GM12878 (cell line): ENCODE data around the gene SH2D3A. TPM values are rescaled to one million over a fixed set of nuclear protein-coding genes. Genes with fewer than 3 reads are reported as not detected.

Experiments used
- CBX5 ChIP-seq: sonication (generic); IDR thresholded peaks from 2 replicates; pipeline ENCODE4 v1.6.1; 2016; ENCODE audit warnings: low read depth, moderate library complexity, mild to moderate bottlenecking, inconsistent platforms
- FOXK2 ChIP-seq: fragments of 450-650 bp; IDR thresholded peaks from 2 replicates; pipeline ENCODE4 v1.6.1; 2017; ENCODE audit warnings: mild to moderate bottlenecking, moderate library complexity
- GATAD2B ChIP-seq: fragments of 450-650 bp; conservative IDR thresholded peaks from 2 replicates; pipeline ENCODE4 v1.6.1; 2017; ENCODE audit warnings: low read depth, mild to moderate bottlenecking, moderate library complexity
- HCFC1 ChIP-seq: fragments of 150-350 bp; IDR thresholded peaks from 2 replicates; pipeline ENCODE4 v1.6.1; 2014; ENCODE audit warnings: low read length
- IKZF1 ChIP-seq: fragments of 450-650 bp; conservative IDR thresholded peaks from 2 replicates; pipeline ENCODE4 v1.6.1; 2017; ENCODE audit warnings: antibody characterized with exemption, mild to moderate bottlenecking
- KAT2A ChIP-seq: conservative IDR thresholded peaks from 2 replicates; pipeline ENCODE4 v1.6.1; 2011; ENCODE audit warnings: low read depth, low read length; ENCODE audit not compliant: control insufficient read depth
- MYB ChIP-seq: fragments of 150-350 bp; IDR thresholded peaks from 2 replicates; pipeline ENCODE4 v1.6.1; 2014; ENCODE audit warnings: mild to moderate bottlenecking, low read depth, low read length, borderline replicate concordance
- PAX5 ChIP-seq: IDR thresholded peaks from 2 replicates; pipeline ENCODE4 v1.6.1; 2011; ENCODE audit warnings: low read depth, low read length, borderline replicate concordance
- RCOR1 ChIP-seq: conservative IDR thresholded peaks from 2 replicates; pipeline ENCODE4 v1.6.1; 2012; ENCODE audit warnings: low read depth, low read length, improper control_type of control experiment
- SMAD1 ChIP-seq: fragments of 450-650 bp; IDR thresholded peaks from 2 replicates; pipeline ENCODE4 v1.6.1; 2018; ENCODE audit warnings: mild to moderate bottlenecking, low read depth; ENCODE audit not compliant: partially characterized antibody
- SMAD5 ChIP-seq: IDR thresholded peaks from 2 replicates; pipeline ENCODE4 v1.6.1; 2016; ENCODE audit warnings: antibody characterized with exemption, low read depth
- SMARCA5 ChIP-seq: fragments of 450-650 bp; IDR thresholded peaks from 2 replicates; pipeline ENCODE4 v1.6.1; 2017; ENCODE audit warnings: mild to moderate bottlenecking
- YY1 ChIP-seq: IDR thresholded peaks from 2 replicates; pipeline ENCODE4 v1.6.1; 2011; ENCODE audit warnings: low read depth, mild to moderate bottlenecking, low read length
- polyA plus RNA-seq, 11 experiments: library from polyadenylated mRNA; depleted of rRNA in 4 of 11; unstranded in 6 of 11; stranded (reverse) in 5 of 11; fragments of >200 nt; fragmentation: Nextera tagmentation in 4 of 11; fragmentation: Illumina TruSeq in 1 of 11; extraction: Ambion mirVana in 4 of 11; extraction: Trizol in 1 of 11; gene quantifications; 1 replicate in 1 of 11; 2 replicates in 10 of 11; pipeline versions ENCODE4 v1.2.1 to v1.2.3, GENCODE V29; 2011 to 2016; ENCODE audit warnings: inconsistent platforms in 2 of 11, missing spikeins in 2 of 11, low read depth in 1 of 11
- total RNA-seq, 4 experiments: library from RNA; depleted of rRNA in 3 of 4; stranded (reverse); fragments of >200 nt in 3 of 4; fragmentation: Illumina TruSeq in 1 of 4; extraction: Trizol in 1 of 4; gene quantifications; 2 replicates each; pipeline versions ENCODE4 v1.2.1 to v1.2.3, GENCODE V29; 2013 to 2021
- TF ChIP-seq, protein P1 (sequence below): fragments of 450-650 bp; conservative IDR thresholded peaks from 2 replicates; pipeline ENCODE4 v1.6.1; 2017; ENCODE audit warnings: mild to moderate bottlenecking, moderate library complexity
- TF ChIP-seq, protein P2 (sequence below): fragments of 450-650 bp; IDR thresholded peaks from 2 replicates; pipeline ENCODE4 v1.6.1; 2016; ENCODE audit warnings: mild to moderate bottlenecking, moderate library complexity, borderline replicate concordance
- TF ChIP-seq, protein P3 (sequence below): IDR thresholded peaks from 2 replicates; pipeline ENCODE4 v1.6.1; 2012; ENCODE audit warnings: mild to moderate bottlenecking, low read depth, low read length
- TF ChIP-seq, protein P4 (sequence below): fragments of 450-650 bp; IDR thresholded peaks from 2 replicates; pipeline ENCODE4 v1.6.1; 2018; ENCODE audit warnings: borderline replicate concordance, mild to moderate bottlenecking; ENCODE audit not compliant: partially characterized antibody
- TF ChIP-seq, protein P5 (sequence below): fragments of 450-650 bp; IDR thresholded peaks from 2 replicates; pipeline ENCODE4 v1.6.1; 2016; ENCODE audit warnings: mild to moderate bottlenecking

Gene SH2D3A
- total and polyA plus RNA-seq, 10 of the 15 experiments (the other 5 are each of a cell fraction or from before 2014, with no cell fraction given), result 0.77 to 24.4 (median 9.5) TPM

DNA sequence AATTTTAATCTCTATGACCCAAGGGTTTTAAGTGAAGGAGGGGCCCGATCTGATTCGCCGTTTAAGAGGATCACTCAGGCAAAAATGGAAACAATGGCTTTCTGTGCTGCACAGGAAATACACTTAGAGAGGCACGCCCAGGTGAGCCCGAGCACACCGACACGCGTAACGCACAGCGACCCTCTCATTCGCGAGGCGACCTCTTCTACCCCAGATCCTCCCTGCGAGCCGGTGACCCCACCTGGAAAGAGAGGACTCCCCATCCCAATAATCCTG lies 216 bp downstream of the SH2D3A start (continued):
- TF ChIP-seq, protein P1, sequence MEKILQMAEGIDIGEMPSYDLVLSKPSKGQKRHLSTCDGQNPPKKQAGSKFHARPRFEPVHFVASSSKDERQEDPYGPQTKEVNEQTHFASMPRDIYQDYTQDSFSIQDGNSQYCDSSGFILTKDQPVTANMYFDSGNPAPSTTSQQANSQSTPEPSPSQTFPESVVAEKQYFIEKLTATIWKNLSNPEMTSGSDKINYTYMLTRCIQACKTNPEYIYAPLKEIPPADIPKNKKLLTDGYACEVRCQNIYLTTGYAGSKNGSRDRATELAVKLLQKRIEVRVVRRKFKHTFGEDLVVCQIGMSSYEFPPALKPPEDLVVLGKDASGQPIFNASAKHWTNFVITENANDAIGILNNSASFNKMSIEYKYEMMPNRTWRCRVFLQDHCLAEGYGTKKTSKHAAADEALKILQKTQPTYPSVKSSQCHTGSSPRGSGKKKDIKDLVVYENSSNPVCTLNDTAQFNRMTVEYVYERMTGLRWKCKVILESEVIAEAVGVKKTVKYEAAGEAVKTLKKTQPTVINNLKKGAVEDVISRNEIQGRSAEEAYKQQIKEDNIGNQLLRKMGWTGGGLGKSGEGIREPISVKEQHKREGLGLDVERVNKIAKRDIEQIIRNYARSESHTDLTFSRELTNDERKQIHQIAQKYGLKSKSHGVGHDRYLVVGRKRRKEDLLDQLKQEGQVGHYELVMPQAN, result peak; percentile 34
- TF ChIP-seq SMAD5 (no peak), MYB (no peak), FOXK2 (no peak), SMAD1 (no peak), GATAD2B (no peak), CBX5 (no peak), PAX5 (0 out of 2 replicates have a peak, but pooled peaks have one; percentile 14), RCOR1 (no peak), YY1 (0 out of 2 replicates have a peak, but pooled peaks have one; percentile 28), IKZF1 (peak; percentile 27), KAT2A (no peak), SMARCA5 (peak; percentile 58; the same call in 1 of the 2 replicates), HCFC1 (no peak)
- TF ChIP-seq, protein P2, sequence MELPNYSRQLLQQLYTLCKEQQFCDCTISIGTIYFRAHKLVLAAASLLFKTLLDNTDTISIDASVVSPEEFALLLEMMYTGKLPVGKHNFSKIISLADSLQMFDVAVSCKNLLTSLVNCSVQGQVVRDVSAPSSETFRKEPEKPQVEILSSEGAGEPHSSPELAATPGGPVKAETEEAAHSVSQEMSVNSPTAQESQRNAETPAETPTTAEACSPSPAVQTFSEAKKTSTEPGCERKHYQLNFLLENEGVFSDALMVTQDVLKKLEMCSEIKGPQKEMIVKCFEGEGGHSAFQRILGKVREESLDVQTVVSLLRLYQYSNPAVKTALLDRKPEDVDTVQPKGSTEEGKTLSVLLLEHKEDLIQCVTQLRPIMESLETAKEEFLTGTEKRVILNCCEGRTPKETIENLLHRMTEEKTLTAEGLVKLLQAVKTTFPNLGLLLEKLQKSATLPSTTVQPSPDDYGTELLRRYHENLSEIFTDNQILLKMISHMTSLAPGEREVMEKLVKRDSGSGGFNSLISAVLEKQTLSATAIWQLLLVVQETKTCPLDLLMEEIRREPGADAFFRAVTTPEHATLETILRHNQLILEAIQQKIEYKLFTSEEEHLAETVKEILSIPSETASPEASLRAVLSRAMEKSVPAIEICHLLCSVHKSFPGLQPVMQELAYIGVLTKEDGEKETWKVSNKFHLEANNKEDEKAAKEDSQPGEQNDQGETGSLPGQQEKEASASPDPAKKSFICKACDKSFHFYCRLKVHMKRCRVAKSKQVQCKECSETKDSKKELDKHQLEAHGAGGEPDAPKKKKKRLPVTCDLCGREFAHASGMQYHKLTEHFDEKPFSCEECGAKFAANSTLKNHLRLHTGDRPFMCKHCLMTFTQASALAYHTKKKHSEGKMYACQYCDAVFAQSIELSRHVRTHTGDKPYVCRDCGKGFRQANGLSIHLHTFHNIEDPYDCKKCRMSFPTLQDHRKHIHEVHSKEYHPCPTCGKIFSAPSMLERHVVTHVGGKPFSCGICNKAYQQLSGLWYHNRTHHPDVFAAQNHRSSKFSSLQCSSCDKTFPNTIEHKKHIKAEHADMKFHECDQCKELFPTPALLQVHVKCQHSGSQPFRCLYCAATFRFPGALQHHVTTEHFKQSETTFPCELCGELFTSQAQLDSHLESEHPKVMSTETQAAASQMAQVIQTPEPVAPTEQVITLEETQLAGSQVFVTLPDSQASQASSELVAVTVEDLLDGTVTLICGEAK, result 0 out of 2 replicates have a peak, but pooled peaks have one; percentile 43
- TF ChIP-seq, protein P3, sequence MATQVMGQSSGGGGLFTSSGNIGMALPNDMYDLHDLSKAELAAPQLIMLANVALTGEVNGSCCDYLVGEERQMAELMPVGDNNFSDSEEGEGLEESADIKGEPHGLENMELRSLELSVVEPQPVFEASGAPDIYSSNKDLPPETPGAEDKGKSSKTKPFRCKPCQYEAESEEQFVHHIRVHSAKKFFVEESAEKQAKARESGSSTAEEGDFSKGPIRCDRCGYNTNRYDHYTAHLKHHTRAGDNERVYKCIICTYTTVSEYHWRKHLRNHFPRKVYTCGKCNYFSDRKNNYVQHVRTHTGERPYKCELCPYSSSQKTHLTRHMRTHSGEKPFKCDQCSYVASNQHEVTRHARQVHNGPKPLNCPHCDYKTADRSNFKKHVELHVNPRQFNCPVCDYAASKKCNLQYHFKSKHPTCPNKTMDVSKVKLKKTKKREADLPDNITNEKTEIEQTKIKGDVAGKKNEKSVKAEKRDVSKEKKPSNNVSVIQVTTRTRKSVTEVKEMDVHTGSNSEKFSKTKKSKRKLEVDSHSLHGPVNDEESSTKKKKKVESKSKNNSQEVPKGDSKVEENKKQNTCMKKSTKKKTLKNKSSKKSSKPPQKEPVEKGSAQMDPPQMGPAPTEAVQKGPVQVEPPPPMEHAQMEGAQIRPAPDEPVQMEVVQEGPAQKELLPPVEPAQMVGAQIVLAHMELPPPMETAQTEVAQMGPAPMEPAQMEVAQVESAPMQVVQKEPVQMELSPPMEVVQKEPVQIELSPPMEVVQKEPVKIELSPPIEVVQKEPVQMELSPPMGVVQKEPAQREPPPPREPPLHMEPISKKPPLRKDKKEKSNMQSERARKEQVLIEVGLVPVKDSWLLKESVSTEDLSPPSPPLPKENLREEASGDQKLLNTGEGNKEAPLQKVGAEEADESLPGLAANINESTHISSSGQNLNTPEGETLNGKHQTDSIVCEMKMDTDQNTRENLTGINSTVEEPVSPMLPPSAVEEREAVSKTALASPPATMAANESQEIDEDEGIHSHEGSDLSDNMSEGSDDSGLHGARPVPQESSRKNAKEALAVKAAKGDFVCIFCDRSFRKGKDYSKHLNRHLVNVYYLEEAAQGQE, result no peak
- TF ChIP-seq, protein P4, sequence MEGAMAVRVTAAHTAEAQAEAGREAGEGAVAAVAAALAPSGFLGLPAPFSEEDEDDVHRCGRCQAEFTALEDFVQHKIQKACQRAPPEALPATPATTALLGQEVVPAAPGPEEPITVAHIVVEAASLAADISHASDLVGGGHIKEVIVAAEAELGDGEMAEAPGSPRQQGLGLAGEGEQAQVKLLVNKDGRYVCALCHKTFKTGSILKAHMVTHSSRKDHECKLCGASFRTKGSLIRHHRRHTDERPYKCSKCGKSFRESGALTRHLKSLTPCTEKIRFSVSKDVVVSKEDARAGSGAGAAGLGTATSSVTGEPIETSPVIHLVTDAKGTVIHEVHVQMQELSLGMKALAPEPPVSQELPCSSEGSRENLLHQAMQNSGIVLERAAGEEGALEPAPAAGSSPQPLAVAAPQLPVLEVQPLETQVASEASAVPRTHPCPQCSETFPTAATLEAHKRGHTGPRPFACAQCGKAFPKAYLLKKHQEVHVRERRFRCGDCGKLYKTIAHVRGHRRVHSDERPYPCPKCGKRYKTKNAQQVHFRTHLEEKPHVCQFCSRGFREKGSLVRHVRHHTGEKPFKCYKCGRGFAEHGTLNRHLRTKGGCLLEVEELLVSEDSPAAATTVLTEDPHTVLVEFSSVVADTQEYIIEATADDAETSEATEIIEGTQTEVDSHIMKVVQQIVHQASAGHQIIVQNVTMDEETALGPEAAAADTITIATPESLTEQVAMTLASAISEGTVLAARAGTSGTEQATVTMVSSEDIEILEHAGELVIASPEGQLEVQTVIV, result no peak
- TF ChIP-seq, protein P5, sequence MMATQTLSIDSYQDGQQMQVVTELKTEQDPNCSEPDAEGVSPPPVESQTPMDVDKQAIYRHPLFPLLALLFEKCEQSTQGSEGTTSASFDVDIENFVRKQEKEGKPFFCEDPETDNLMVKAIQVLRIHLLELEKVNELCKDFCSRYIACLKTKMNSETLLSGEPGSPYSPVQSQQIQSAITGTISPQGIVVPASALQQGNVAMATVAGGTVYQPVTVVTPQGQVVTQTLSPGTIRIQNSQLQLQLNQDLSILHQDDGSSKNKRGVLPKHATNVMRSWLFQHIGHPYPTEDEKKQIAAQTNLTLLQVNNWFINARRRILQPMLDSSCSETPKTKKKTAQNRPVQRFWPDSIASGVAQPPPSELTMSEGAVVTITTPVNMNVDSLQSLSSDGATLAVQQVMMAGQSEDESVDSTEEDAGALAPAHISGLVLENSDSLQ, result peak; percentile 66; the same call in 1 of the 2 replicates
